ENCODE results near the gene C17orf107.
"Not testable (repeated sequence)": the region's sequence is repeated elsewhere in the genome, so short reads cannot be mapped to it uniquely, and the experiment has no call there.

The C17orf107 gene

GRCh38 chr17:4862720-4863119, 36.6 kb upstream of the C17orf107 start:
- no peak for ATAC-seq
- Mint-ChIP-seq H3K36me3 (peaks cover 14% of the 10 kb centered on the region), H3K9me3 (no peaks in the 10 kb centered on the region), H3K27ac (no peak overlapping the region), H3K4me1 (peaks cover 9% of the 10 kb centered on the region), H3K4me3 (no peak overlapping the region)
- no peak for DNase-seq (ENCODE audit: low spot score in 2 of 2)

DNA sequence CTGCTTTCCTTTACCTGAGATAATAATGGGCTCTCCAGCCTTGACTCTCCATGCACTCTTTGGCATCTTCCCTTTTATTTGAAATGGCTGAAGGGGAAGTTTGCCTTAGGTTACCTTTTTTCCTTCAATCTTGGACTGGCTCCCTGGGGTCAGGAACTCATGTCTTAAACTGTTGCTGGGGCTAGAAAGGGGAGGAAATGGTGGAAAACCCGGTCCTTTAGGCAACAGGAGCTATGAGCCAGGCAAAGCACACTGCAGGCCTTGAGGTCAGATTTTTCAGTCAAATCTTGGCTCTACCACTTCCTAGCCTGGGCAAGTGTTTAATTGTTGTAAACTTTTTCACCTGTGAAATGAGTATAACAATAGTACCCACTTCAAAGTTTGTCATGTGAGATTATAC, 36.0 kb upstream of the C17orf107 start:
- Mint-ChIP-seq H3K9me3 (no peaks in the 10 kb centered on the region), H3K27ac (no peak overlapping the region), H3K4me1 (peaks cover 6% of the 10 kb centered on the region), H3K4me3 (no peak overlapping the region), H3K36me3 (peaks cover 14% of the 10 kb centered on the region)
- DNase-seq (ENCODE audit: low spot score in 2 of 2) (no peak), ATAC-seq (no peak)

DNA sequence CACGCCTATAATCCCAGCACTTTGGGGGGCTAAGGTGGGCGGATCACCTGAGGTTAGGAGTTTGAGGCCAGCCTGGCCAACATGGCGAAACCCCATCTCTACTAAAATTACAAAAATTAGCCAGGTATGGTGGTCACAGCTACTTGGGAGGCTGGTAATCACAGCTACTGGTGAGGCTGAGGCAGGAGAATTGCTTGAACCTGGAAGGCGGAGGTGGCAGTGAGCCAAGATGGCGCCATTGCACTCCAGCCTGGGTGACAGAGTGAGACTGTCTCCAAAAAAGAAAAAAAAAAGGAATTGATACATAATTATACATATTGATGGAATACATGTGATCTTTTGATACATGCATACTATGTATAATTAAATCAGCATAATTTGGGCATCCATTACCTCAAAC, 31.8 kb upstream of the C17orf107 start:
- not testable (repeated sequence) for H3K9me3 Mint-ChIP-seq; H3K4me1 Mint-ChIP-seq; H3K27ac Mint-ChIP-seq; ATAC-seq; DNase-seq (ENCODE audit: low spot score in 2 of 2); H3K4me3 Mint-ChIP-seq
- peaks cover 19% of the 10 kb centered on the region for H3K36me3 Mint-ChIP-seq

- ATAC-seq; H3K4me1 Mint-ChIP-seq; DNase-seq (ENCODE audit: low spot score in 2 of 2); H3K9me3 Mint-ChIP-seq; H3K4me3 Mint-ChIP-seq; H3K27ac Mint-ChIP-seq: not testable (repeated sequence)
- H3K36me3 Mint-ChIP-seq = peaks cover 19% of the 10 kb centered on the region
Observed at GRCh38 chr17:4869058-4869998, 30.0 kb upstream of the C17orf107 start.

- Mint-ChIP-seq H3K36me3 (peaks cover 15% of the 10 kb centered on the region), H3K27ac (no peak overlapping the region), H3K4me1 (peaks cover 7% of the 10 kb centered on the region), H3K4me3 (no peak overlapping the region), H3K9me3 (no peaks in the 10 kb centered on the region)
- DNase-seq (ENCODE audit: low spot score in 2 of 2) (no peak), ATAC-seq (no peak)
Observed at GRCh38 chr17:4870855-4871254, 28.5 kb upstream of the C17orf107 start.

DNA sequence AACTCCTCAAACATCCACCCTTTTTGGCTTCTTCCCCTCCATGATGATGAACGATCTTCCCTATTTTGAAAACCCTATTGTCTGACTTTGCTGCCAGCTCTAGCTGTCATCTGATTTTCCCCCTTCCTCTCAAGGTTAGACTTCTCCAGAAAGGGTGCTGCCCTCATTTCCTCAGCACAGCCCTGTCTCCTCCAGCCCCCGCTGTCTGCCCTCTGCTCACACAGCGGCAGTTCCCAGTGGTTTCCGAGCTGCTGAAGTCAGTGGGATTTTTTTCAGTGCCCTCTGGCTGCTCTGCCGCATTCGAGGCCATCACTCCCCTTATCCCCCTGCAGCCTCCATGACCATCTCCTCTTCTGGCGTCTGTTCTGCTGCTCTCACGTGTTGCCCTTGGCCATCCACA, 26.6 kb upstream of the C17orf107 start:
- Mint-ChIP-seq H3K4me3 (no peak overlapping the region), H3K9me3 (no peaks in the 10 kb centered on the region), H3K27ac (peak overlapping the region; percentile 38), H3K4me1 (peaks cover 7% of the 10 kb centered on the region), H3K36me3 (peaks cover 31% of the 10 kb centered on the region)
- DNase-seq (ENCODE audit: low spot score in 2 of 2) (no peak), ATAC-seq (no peak)

DNA sequence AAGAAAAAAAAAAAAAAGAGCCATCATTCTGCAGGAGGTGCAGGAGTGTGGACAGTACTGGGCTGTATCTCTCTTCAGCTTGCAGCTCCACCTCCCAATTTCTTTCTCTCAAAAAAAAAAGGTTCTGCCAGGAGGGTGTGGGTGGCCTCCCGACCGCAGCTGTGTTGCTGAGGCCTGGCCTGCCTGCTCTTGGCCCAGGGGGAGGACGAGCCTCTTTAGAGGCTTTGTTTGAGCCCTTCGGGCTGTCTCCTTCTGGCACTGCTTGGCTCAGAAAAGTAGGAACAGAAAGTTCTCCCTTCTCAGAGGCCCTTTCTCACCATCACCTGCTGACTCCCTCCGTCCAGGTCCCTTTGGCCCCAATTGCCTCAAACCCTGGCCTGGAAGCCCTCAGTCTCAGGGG, 22.2 kb upstream of the C17orf107 start:
- H3K4me3 Mint-ChIP-seq = no peak overlapping the region
- no peak overlapping the region for H3K27ac Mint-ChIP-seq
- DNase-seq (ENCODE audit: low spot score in 2 of 2) = no peak
- H3K4me1 Mint-ChIP-seq = peaks cover 13% of the 10 kb centered on the region
- peaks cover 39% of the 10 kb centered on the region for H3K36me3 Mint-ChIP-seq
- no peaks in the 10 kb centered on the region for H3K9me3 Mint-ChIP-seq
- no peak for ATAC-seq

- ATAC-seq (no peak), DNase-seq (ENCODE audit: low spot score in 2 of 2) (no peak)
- Mint-ChIP-seq H3K9me3 (no peaks in the 10 kb centered on the region), H3K27ac (peak overlapping the region; percentile 50), H3K4me1 (peaks cover 6% of the 10 kb centered on the region), H3K36me3 (peaks cover 58% of the 10 kb centered on the region), H3K4me3 (no peak overlapping the region)
Observed at GRCh38 chr17:4879601-4880000, 19.7 kb upstream of the C17orf107 start.

DNA sequence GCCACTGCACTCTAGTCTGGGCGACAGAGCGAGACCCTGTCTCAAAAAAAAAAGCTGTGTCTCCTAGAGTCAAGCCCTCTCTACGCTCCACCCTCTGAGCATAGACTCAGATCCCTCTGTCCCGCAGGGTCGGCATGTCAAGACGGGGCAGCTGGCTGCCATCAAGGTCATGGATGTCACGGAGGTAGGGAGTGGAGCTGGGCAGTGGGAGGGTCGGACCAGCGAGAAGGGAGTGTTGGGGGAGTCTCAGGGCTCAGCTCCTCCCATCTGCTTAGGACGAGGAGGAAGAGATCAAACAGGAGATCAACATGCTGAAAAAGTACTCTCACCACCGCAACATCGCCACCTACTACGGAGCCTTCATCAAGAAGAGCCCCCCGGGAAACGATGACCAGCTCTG, 18.5 kb upstream of the C17orf107 start:
- H3K4me1 Mint-ChIP-seq = peaks cover 12% of the 10 kb centered on the region
- DNase-seq (ENCODE audit: low spot score in 2 of 2) (no peak), ATAC-seq (no peak)
- no peak overlapping the region for H3K4me3 Mint-ChIP-seq
- no peaks in the 10 kb centered on the region for H3K9me3 Mint-ChIP-seq
- H3K27ac Mint-ChIP-seq = no peak overlapping the region
- H3K36me3 Mint-ChIP-seq = peaks cover 64% of the 10 kb centered on the region

DNA sequence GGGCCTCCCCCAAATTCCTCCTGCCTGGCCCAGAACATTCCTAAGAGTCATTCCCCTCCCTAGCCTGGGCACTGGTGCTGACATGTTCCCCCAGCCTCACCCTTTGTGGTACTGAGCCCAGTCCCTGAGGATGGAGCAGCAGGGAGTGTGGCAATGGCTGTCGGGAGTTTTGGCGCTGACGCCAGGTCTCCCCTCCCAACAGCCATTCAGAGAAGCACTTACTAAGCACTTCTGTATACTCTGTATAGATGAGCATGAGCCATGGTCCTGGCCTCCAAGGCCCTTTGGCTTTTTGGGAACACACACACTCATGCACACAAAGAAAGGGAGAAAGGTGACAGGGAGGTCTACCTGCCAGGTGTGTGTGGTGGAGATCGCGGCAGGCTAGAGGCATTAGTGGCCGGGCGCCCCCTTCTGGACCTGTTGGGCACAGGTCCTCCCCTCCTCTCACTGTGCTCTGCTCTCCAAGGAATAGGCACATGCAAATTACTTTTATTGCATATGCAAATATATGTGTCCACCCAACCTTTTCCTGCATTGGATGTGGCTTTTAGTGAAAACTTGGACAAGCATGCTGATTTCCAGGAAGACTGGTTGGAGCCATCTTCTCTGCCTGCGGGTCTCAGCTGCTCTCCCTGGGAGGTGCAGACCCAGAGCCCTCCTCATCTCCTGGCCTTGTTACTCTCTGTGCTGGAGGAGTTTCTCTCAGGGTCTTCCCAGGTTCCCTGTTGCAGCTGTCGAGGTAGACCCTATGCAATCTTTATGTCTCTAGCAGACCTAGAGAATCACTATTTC, 17.4 kb upstream of the C17orf107 start:
- Mint-ChIP-seq H3K9me3 (no peaks in the 10 kb centered on the region), H3K36me3 (peaks cover 68% of the 10 kb centered on the region), H3K4me3 (no peak overlapping the region), H3K27ac (peak overlapping the region; percentile 32), H3K4me1 (peaks cover 12% of the 10 kb centered on the region)
- peak; percentile 78 for ATAC-seq
- DNase-seq (ENCODE audit: low spot score in 2 of 2) = peak; percentile 46 to 72

- H3K4me1 Mint-ChIP-seq = peaks cover 6% of the 10 kb centered on the region
- peak overlapping the region; percentile 21 for H3K27ac Mint-ChIP-seq
- H3K36me3 Mint-ChIP-seq = peaks cover 72% of the 10 kb centered on the region
- no peak for DNase-seq (ENCODE audit: low spot score in 2 of 2)
- ATAC-seq = no peak
- H3K4me3 Mint-ChIP-seq = no peak overlapping the region
- no peaks in the 10 kb centered on the region for H3K9me3 Mint-ChIP-seq
Observed at GRCh38 chr17:4884489-4884888, 14.8 kb upstream of the C17orf107 start.

DNA sequence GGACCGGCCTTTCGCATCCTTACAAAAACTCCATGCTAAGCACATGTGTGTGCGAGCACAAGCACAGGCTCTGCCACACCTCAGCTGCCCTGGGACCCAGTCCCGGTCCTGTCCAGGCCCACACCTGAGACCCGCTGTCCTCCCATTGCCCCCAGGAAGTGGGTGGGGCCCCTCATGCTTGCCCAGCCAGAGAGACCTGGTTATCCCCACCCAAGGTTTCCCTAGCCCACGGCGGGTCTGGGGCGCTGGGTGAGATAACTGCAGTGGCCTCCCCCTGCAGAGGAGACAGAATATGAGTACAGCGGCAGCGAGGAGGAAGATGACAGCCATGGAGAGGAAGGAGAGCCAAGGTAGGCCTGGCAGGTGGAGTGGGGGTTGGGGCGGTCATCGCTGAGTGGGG, 12.5 kb upstream of the C17orf107 start:
- Mint-ChIP-seq H3K36me3 (peaks cover 78% of the 10 kb centered on the region), H3K27ac (peak overlapping the region; percentile 68), H3K4me1 (peaks cover 6% of the 10 kb centered on the region), H3K4me3 (no peak overlapping the region), H3K9me3 (no peaks in the 10 kb centered on the region)
- DNase-seq (ENCODE audit: low spot score in 2 of 2) (no peak), ATAC-seq (no peak)

- H3K36me3 Mint-ChIP-seq = peaks cover 76% of the 10 kb centered on the region
- DNase-seq (ENCODE audit: low spot score in 2 of 2) (no peak), ATAC-seq (no peak)
- H3K4me3 Mint-ChIP-seq = no peak overlapping the region
- peak overlapping the region; percentile 10 for H3K27ac Mint-ChIP-seq
- H3K9me3 Mint-ChIP-seq = no peaks in the 10 kb centered on the region
- H3K4me1 Mint-ChIP-seq = peaks cover 6% of the 10 kb centered on the region
Observed at GRCh38 chr17:4887581-4887980, 11.8 kb upstream of the C17orf107 start.

GRCh38 chr17:4891411-4892410, 7.6 kb upstream of the C17orf107 start:
- ATAC-seq = no peak
- H3K27ac Mint-ChIP-seq = no peak overlapping the region
- DNase-seq (ENCODE audit: low spot score in 2 of 2) = no peak
- H3K9me3 Mint-ChIP-seq = no peaks in the 10 kb centered on the region
- H3K4me1 Mint-ChIP-seq = no peaks in the 10 kb centered on the region
- no peak overlapping the region for H3K4me3 Mint-ChIP-seq
- peaks cover 85% of the 10 kb centered on the region for H3K36me3 Mint-ChIP-seq

Data from stimulated activated effector memory CD8-positive, alpha-beta T cell treated with anti-CD3 and anti-CD28 coated beads, Interleukin-12 subunit alpha, Interleukin-12 subunit beta, amount 100 ng/mL, for 72 hours (primary cell).